Measurements from ENCODE around the gene STIM2.

DNA sequence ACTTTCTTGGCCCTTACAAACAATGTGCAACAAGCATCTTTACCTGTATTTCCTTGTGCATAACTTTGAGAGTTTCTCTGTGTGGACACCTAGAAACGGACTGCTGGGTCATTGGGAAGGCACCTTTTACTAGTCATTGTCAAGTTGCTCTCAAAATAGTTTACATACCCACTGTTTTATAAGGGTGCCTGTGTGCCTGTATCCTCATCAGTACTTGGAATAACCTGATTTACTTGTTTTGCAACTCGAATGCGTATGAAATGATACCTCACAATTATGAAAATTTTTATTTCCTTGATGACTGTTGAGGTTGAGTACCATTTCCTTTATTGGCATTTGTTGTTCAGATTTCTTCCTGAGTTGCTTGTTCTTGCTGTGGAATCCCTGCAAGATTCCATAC lies 150.8 kb downstream of the STIM2 start:
- TF ChIP-seq, protein P1, sequence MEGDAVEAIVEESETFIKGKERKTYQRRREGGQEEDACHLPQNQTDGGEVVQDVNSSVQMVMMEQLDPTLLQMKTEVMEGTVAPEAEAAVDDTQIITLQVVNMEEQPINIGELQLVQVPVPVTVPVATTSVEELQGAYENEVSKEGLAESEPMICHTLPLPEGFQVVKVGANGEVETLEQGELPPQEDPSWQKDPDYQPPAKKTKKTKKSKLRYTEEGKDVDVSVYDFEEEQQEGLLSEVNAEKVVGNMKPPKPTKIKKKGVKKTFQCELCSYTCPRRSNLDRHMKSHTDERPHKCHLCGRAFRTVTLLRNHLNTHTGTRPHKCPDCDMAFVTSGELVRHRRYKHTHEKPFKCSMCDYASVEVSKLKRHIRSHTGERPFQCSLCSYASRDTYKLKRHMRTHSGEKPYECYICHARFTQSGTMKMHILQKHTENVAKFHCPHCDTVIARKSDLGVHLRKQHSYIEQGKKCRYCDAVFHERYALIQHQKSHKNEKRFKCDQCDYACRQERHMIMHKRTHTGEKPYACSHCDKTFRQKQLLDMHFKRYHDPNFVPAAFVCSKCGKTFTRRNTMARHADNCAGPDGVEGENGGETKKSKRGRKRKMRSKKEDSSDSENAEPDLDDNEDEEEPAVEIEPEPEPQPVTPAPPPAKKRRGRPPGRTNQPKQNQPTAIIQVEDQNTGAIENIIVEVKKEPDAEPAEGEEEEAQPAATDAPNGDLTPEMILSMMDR (IDR thresholded peaks at IDR 0.05) = no peak
- no peak for TF ChIP-seq POLR2AphosphoS5 (IDR thresholded peaks at IDR 0.05)

Measured in esophagus muscularis mucosa (tissue), 3 donors.